ENCODE measurements around the gene SDR42E1.

SDR42E1 gene

DNA sequence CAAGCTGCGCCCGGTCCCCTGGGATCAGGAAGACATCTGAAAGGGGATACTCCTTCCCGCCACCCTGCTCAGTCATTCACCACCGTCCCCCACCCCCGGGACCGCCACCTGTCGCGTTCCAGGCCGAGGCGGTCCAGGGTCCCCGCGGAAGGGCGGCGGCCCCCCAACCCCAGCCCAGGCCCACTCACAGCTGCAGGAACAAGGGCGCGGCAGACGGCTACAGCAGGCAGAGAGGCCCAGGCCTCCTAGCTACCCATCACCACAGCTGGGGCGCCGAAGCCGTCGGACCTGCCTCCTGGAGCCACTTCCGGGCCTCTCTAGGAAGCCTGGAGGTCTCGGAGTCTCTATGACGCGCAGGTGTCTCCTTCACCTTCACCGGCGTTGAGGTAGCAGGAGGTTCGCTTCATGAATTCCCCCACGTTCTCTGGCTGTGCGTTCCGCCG, at the start of gene SDR42E1:
Gene SDR42E1, minus strand, starts transcription at position 272 of the 443 bp plus-strand sequence. CDS start 10,612 bp downstream, outside the sequence.
- DNase-seq = no peak

DNA sequence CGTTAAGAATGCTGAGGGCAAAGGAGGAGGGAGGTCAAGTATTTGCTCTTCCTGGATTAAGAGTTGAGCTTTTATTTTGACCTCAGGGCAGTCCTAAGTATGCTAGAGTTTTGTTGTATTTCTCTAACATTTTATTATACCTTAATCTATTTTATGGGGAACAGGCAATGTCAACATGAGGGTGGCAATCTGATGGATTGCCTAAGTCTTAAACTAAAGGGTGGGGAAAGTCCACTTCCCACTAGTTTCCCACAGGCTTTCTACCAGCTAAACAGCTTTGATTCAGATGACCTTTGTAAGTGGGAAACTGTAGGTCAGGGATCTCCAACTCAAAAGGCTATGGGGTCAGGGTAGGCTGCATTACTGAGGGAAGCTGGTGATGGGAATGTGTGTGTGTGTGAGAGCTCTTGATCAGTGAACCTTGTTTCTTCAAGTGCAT, 48.7 kb upstream of the SDR42E1 start:
- DNase-seq = no peak

DNA sequence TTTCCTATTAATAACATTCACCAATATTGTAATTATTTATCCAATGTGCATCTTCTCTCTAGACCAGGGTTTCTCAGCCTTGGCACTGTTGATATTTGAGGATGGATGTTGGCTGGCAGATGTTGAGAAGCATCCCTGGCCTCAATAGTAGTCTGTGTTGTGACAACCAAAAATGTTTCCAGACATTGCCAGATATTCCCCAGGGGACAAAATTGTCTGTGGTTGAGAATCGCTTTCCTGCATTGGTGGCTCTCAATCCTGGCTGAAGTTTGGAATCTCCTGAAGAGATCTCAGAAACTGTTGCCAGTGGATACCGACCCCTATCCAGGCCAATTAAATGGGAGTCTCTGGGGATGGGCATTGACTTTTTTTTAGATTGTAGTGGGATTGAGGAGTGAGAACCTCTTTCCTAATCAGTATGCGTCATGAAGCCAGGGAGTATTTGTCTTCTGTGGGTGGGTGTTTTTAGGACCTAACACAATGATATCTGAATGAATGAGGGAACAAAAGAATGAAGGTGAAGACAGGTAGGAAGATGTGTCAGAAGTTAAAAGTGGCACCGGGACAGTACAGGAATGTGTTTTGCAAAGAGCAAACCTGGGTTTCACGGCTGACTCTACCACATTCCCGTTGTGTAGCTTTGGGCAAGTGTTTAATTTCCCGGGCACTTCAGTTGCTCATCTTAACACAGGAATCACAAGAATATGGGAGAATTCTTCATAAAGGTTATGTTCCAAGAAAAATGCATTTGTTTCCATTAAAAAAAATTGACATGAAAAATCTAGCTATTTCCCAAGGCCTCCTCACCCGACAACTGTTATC, 48.1 kb upstream of the SDR42E1 start:
- no peak for DNase-seq

DNA sequence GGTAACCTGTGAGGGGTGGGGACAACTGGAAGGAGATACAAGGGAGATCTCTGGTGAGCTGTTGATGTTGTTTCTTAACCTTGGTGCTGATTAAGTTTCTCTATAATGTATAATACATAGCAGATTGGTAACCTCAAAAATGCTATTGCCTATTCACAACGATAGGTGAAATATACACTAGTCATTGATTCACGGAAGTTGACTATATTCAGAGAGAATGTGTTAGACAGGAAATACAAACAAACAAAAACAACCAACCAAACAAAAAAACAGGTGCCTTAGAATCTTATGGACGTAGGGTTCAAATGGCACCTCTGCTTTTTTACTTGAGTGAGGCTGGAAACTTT, 45.3 kb upstream of the SDR42E1 start:
- DNase-seq = no peak

- no peak for DNase-seq
These were observed 44.7 kb upstream of the SDR42E1 start for GRCh38 chr16:82055728-82056549.

DNA sequence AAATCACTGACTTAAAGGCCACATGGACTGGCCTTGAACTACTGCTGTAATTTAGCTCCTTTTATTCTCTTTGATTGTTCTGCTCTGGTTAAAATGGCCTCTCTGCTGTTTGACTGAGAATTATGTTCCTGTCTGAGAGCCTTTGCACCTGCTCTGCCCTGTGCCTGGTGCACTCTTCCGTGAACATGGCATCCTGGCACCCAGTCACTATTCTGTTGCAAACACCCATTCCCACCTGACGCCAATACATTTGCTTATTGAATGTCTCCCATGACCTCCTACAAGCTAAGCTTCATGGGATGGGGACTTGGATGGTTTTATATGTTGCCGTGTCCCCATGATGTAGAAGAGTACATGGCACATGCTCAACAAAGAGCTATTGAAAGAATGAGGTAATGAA, 43.8 kb upstream of the SDR42E1 start:
- DNase-seq = no peak

DNA sequence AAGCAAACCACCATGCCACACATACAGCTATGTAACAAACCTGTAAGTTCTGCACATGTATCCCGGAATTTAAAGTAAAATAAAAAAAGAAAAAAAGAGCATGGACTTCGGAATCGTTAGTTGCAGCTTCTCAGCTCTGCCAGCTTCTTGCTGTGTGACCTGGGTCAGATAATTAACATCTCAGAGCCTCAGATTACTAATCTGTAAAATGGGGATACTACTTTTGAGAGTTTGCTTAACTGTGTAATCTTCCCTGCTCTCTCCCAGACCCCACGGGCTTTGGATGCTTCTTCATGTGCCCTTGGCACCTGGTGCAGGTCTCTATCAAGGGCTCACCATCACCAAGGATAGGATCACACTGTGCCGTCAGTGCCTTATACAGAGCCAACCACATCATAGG, 40.4 kb upstream of the SDR42E1 start:
- no peak for DNase-seq

GRCh38 chr16:82050909-82051357, 39.7 kb upstream of the SDR42E1 start:
- DNase-seq = no peak

DNA sequence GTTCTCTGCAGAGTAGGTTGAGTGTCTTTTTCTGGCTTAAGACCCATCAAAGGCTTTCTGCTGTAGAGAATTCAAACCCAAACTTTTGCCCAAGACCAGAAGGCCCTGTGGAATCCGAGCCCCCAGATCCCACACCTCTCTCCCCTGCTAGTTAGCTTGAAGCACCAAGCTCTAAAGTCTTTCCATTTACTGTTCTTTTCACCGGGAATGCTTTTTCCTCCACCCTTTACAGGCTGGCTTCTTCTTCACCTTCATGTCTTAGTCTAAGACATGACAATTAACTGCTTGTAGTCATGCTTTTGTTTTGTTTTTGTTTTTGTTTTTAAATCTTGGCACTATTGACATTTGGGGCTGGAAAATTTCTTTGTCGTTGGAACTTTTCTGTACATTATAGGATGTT, 39.2 kb upstream of the SDR42E1 start:
- DNase-seq = no peak

DNA sequence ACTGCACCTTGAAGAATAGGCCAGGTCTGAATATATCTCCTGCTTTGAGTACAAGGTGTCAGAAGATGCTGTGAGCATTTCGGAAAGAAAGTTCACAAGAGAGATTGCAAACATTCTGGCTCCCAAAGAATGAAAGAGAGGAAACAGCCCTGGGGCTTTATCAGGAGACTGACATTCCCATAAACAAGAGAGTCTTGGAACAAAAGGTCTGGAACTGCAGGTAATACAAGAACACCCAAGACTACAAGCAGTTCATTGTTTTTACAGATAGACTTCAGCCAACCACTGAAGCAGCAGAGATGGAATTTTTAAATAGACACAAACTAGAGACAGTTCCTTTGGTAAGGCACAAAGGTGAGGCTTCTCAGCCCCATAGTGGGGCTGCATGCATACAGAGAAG, 38.2 kb upstream of the SDR42E1 start:
- no peak for DNase-seq

GRCh38 chr16:82047787-82048186, 36.5 kb upstream of the SDR42E1 start:
- DNase-seq = no peak

DNA sequence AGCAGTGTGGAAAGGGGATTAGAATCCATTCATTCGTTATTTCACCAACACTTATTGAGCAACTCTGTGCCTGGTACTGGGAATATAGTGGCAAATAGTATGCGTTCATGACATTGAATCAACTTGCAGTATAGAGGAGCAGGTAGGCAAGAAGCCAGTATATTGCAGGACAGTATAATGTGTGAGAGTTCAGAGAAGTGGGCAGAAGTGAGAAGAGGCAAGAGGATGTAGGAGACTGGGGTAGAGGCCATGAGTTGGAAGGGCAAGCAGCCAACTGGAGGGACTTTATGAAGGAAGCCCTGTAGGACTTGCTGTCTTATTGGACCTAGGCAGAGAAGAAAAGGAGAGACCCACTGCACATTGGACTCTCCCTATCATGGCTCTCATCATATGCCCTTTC, 36.1 kb upstream of the SDR42E1 start:
- no peak for DNase-seq

GRCh38 chr16:82046941-82047340, 35.7 kb upstream of the SDR42E1 start:
- no peak for DNase-seq

- DNase-seq = no peak
These were observed 35.3 kb upstream of the SDR42E1 start for GRCh38 chr16:82046541-82046940.

DNA sequence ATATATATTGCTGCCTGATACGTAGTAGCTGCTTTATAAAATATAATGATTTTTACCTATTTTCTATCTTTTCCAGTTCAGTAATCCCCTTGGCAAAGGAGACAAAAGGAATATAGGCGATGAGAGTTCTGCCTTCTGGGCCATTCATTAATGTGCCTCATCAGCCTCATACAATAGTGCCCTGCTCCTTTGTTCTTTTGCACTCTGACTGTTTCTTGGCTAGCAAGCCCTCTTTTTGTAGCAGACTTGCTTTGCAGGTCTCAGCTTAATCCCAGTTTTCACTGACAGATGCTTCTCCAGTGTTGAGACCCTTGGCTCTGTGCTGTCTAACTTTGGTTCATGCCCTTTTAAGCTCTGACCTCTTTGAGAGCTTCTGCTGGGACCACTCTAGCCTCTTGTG, 34.2 kb upstream of the SDR42E1 start:
- no peak for DNase-seq

- DNase-seq = no peak
These were observed 33.3 kb upstream of the SDR42E1 start for GRCh38 chr16:82044585-82044911.

- peak in 1 of 2 experiments; percentile 4 for DNase-seq
These were observed 32.7 kb upstream of the SDR42E1 start for GRCh38 chr16:82043680-82044584.

GRCh38 chr16:82042846-82043245, 31.6 kb upstream of the SDR42E1 start:
- no peak for DNase-seq

DNA sequence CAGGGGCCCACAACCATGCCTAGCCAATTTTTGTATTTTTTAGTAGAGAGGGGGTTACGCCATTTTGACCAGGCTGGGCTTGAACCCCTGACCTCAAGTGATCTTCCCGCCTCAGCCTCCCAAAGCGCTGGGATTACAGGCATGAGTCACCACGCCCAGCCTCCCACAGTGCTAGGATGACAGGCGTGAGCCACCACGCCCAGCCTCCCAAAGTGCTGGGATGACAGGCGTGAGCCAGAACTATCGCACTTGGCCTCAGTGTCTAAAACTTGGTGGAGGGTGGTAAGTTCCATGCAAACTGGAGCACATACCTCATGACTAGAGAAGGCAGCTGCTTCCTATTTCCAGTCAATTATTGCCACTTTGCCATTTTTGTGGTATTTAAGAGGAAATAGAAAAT, 30.9 kb upstream of the SDR42E1 start:
- no peak for DNase-seq

- DNase-seq = no peak
These were observed 30.3 kb upstream of the SDR42E1 start for GRCh38 chr16:82041542-82041941.

GRCh38 chr16:82040296-82040695, 29.0 kb upstream of the SDR42E1 start:
- DNase-seq = no peak

DNA sequence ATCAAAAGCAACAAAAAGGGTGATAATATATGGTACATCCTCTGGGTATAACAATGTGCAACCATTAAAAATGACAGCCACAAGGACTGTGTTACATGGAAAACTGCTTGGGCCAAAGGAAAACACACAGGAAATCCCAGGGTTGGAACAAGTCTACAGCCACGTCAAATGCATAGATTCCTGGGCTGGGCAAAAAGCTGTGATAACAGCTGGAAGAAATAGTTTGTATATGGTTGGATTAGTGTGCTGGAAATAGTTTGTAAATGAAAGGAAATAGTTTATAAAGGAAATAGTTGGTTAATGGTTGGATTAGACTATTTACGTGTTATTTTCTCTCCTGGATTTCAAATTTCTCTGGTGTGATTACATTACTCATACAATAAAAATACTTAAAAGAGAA, 26.4 kb upstream of the SDR42E1 start:
- no peak for DNase-seq

- no peak for DNase-seq
These were observed 26.0 kb upstream of the SDR42E1 start for GRCh38 chr16:82037251-82037650.

Data from NCI-H446 (cell line).